Activated CD8-positive, alpha-beta memory T cell treated with anti-CD3 and anti-CD28 coated beads, Interleukin-2, amount 50 U/mL, for 24 hours (primary cell): ENCODE measurements around the gene MKRN1.
"Not testable (repeated sequence)": the region's sequence is repeated elsewhere in the genome, so short reads cannot be mapped to it uniquely, and the experiment has no call there.

ENCODE experiments used
- DNase-seq: peaks from one replicate; pipeline ENCODE4 v3.0.0-alpha.2; 2020; ENCODE audit errors: extremely low read depth

Gene MKRN1, protein sequence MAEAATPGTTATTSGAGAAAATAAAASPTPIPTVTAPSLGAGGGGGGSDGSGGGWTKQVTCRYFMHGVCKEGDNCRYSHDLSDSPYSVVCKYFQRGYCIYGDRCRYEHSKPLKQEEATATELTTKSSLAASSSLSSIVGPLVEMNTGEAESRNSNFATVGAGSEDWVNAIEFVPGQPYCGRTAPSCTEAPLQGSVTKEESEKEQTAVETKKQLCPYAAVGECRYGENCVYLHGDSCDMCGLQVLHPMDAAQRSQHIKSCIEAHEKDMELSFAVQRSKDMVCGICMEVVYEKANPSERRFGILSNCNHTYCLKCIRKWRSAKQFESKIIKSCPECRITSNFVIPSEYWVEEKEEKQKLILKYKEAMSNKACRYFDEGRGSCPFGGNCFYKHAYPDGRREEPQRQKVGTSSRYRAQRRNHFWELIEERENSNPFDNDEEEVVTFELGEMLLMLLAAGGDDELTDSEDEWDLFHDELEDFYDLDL

DNA sequence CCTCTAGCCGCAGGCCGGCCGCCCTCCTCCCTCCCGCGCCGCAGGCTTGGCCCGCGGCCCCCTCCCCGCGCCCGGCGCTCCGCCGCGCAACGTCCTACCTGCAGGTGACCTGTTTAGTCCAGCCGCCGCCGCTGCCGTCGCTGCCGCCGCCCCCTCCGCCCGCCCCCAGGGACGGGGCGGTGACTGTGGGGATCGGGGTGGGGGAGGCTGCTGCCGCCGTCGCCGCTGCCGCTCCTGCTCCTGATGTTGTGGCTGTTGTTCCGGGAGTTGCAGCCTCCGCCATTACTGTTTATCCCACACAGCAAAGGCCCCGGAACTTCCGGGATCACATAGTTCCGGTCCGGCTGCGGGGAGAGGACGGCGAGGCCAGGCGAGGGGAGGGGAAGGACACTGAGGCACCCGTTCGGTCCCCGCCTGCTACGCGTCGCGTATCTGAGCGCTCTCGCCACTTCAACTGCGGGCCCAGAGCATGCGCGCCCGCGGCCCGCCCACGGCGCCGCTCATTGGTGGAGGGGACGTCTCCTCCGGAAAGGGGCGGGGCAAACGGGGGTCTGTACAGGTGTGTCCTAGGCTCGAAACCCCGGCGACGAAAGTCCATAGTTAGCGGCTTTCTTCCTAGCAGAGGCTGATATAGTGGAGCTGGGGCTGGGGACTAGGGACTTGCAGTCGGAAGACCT lies at the start of gene MKRN1:
Gene MKRN1 (minus strand): TSS at position 444 of the 677 bp plus-strand sequence. CDS start 161 bp downstream, at position 283.
- peak; percentile 80 for DNase-seq

DNA sequence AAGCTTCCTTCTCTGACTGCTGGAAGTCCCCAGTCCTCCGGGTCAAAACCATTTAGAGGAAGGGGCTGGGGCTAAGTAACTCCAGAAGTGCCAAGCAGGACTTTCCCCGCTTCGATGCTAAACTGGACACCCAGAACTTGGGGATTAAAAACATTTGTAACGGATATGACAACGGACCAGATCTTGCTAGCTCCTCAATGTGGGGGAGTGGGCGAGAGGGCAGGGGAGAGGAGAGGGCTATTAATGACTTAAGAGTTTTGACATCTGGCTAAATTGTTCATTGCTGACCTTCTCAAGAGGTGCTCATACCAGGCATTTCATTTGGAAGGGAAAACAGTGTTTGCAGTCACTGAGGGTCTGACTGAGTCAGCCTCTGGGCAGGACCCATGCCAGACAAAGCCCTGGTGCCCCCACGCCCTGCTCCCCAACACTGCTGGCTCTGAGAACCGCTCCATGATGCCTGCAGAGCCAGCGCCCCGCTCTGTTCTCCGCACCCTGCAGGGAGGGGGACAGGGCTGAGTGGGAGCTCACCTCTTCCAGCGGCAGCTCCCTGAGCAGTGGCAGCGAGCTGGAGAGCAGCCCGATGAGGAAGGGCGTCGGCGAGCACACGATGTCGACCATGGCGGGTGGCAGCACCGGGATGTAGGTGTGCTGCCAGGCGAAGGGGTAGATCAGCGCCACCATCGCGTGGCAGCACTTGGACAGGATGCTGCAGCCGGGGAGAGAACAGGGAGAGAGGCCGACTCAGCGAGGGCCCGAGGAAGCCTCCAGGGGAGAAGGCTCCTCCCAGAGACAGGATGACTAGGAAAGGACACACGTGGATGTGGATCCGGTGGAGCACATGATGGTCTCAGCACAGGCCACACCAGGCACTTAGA lies 47.7 kb upstream of the MKRN1 start:
- no peak for DNase-seq

DNA sequence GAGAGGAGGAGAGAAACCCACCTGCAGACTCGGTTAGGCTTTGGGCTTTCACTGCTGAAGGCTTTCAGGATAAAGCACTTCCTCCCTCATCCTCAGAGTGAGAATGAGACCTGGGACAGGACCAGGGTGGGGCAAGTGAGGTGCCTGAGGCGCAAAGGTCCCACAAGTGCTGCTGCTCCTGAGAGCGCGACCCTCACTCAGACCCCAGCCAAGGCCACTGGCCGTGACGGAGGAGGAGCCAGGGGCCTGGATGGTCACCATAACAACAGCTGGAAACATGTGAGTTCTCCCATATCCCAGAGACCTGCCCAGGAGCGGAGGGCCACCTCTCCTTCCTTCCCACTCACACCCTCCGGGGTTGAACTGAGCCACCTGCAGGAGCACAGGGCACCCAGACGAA lies 46.9 kb upstream of the MKRN1 start:
- DNase-seq: no peak

DNA sequence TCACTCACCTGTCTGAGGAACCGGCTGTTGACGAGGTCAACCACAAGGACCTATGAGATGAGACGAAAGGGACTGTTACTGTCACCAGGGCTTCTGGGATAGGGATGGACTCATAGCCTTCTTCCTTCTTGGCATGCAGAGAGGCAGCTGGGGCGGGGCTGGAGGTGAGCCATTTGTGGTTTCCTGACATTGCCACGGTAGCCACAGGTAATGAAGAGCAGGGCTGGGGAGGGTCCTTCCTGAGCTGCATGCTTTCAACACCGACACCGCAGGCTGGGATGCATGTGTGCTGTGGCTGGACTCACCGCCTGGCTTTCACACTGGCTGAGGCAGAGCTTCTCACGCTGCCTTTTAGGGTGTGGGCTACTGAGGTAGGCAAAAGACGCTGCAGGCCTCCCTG lies 46.4 kb upstream of the MKRN1 start:
- no peak for DNase-seq

DNA sequence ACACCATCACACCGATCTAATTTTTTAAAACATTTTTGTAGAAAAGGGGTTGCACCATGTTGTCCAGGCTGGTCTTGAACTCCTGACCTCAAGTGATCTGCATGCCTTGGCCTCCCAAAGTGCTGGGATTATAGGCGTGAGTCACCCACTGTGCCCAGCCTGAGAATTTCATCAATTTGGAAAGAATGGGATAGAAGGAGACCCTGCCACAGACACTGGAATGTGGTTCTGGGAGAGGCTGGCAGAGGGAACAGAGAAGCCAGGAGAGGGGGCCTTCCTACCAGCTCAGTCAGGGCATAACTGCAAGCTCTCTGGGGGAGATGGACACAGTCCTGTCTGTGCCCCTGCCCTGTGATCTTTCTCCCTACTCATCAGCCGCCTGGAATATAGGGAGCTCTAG lies 42.1 kb upstream of the MKRN1 start:
- DNase-seq: no peak

DNA sequence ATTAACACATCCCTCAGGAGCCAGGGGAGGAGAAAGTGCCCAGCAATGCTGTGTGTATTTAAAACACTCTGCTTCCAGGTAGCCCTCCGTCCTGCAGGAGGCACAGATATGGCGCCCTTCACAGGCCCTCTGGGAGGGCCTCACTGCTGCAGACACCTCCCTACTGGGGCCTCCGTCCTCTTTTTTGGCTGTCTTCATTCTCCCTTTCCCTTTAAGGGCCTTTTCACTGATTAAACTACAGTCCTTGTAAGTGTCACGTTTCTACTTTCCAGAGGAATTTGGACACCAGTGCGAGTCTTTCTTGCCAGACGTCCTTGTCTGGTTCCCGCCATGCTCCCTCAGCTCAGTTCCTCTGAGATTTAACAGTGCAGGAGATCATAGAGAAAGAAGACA lies 39.7 kb upstream of the MKRN1 start:
- DNase-seq: no peak

DNA sequence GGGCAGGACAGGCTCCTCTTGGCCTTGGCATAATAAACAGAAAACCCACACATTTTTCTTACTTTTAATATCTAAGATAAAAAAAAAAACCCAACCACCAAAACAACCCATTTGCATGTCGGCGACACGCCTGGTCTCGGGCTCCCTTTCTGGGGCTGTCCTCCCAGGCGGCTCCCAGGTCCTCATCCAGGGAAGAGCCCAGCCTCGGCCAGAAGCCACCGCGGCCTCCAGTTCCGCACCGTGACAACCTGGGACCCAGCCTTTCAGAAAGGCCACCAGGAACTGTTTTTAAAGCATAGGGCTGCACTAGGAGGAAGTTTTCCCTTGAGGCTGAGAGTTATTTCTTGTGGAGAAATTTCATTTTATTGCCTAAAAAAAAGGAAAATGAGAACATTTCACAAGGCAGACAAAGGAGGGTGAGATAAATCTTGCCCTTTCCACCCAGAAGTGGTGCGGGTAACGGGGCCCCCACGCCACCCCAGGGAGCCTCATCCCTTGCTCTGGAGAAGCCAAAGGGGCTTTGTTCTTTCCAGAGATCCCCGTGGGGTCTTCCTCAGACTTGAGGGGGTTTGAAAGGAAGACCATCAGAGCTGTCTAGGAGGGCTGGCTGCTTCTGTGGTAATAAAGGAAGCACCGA lies 39.2 kb upstream of the MKRN1 start:
- DNase-seq: no peak

DNA sequence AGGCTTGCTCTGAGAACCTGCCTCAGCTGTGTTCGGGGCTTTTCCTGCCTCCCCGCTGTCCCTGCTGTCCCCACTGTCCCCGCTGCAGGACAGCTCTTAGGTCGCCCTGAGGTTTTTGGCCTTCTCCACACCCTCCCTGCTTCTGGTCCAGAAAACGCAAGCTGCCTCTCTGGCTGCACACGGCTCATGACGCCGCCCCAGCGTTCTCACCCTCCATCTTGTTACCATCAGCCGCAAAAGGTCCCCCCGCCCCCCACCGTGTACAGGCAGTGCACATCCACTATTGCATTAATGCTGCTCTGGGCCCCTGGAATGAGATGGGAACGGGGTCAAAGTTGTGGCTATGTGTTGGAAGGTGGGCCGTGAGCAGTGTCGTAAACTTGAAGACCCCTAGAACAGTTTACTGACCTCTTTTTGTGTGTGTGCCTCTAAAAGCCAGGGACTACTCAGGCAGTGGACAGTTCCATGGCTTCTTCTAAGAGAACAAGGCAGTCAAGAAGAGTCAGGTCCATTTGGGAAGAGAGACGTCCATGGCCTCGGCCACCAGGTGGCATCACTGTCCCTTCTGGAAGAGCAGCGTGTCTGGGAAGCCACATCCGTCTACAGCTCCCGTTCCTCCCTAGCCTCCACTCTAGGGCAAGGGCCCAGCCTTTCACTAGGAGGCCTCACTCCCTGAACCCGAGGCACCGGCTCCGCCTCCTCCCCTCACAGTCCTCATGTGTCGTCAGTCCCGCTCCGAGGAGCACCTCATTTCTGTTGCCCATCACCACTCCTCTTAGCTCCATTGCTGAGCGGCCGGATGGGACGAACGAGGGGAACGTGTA lies 38.5 kb upstream of the MKRN1 start:
- peak; percentile 43 for DNase-seq

DNA sequence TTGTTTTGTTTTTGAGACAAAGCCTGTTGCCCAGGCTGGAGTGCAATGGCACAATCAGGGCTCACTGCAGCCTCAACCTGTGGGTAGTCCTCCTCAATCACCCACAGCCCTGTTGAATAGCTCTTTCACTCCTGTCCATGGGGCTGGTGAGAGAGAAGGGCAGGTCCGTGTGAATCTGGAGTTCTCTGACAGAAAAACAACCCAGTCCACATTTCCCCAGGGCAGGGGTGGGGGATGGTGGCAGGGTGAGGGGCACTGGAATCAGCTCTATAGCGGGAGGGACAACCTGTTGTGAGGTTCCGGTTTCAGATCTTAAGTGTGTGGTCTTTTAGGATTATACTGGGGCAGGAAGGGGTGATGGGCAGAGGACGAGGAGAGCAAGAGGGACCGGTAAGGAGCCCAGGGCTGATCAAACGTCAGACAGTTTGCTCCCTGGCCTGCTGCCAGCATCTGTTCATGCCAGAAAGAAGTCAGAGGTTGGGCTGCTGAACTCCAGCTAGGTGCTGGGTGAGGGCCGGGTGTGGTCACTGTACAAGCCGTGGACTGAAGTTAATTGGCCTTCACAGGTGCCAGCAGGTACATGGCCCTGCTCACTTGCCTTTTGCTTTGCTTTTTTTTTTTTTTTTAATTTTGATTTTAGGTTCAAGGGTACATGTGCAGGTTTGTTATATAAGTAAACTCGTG lies 33.2 kb upstream of the MKRN1 start:
- no peak for DNase-seq

DNA sequence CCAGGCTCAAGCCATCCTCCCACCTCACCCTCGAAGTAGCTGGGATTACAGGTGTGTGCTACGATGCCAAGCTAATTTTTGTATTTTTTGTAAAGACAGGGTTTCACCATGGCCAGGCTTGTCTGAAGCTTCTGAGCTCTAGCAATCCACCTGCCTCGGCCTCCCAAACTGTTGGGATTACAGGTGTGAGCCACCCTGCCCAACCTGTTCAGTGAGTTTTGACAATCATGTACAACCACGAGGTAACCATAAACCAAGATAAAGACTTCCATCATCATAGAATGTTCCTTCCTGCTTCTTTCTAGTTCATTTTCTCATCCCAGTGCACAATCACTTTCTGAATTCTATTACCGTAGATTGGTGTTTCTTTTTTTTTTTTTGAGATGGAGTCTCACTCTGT lies 30.5 kb upstream of the MKRN1 start:
- no peak for DNase-seq

DNA sequence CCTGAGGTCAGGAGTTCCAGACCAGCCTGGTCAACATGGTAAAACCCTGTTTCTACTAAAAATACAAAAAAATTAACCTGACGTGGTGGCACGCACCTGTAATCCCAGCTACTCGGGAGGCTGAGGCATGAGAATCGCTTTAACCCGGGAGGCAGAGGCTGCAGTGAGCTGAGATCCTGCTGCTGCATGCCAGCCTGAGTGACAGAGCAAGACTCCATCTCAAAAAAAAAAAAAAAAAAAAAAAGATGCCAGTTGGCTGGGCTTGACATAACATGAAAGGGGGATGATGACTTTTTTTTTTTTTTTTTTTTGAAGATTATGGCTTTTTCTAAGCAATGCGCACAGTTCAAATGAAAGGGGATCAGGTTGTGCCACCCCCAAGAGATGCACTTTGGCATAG lies 28.3 kb upstream of the MKRN1 start:
- not testable (repeated sequence) for DNase-seq

DNA sequence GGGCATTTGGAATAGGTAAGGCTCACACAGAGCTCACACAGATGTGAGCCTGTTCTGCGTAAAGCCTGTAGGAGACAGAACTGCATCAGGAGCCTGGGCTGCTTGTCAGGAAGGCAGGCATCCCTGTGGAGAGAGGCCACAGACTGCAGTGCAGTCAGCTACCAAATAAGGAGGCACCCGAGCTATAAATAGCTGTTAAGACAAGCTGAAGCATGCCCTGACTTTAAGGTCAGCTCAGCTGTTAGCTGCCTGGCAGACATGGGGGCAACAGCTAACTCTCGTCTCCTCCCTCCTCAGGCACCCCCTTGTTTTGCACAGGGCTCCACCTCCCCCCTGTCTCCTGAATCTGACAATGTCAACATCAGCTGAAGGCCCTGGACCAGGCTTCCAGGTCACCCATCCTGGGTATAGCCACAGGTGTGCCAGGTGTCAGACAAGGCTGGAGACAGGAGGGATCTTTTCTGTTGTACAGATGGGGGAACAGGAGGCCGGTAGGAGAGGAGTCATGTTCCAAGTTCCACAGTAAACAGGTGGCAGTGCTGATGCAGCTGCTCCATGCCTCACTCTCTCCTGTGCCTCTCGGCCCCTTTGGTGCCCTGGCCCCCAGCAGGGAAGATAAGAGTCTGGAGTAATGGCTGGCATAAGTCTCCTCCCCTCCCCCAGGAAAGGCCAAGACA lies 27.6 kb upstream of the MKRN1 start:
- DNase-seq: no peak

DNA sequence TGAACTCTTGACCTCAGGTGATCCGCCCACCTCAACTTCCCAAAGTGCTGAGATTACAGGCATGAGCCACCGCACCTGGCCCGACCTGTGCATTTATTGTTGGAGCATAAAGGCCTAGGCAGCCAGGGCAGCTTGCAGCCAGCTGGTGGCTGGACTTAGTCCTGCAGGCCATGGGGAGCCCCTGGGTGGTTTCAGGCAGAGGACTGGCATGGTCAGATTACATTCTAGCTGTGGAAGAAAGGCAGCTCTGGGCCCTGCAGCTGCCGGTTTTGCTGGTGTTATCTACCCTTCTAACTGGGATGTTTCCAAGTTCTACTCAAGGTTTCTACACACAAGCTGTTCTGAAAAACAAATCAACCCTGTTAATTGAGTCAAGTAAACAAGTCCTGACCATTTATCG lies 22.7 kb upstream of the MKRN1 start:
- no peak for DNase-seq

DNA sequence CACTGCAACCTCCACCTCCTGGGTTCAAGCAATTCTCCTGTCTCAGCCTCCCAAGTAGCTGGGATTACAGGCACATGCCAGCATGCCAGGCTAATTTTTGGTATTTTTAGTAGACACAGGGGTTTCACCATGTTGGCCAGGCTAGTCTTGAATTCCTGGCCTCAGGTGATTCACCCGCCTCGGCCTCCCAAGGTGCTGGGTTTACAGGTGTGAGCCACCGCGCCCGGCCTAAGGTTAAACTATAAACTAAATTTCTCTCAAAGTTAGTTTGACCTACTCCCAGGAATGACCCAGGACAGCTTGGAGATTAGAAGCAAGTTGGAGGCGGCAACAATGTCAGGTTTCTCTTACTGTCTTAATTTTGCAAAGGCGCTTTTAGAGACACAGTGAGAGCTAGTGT lies 18.5 kb upstream of the MKRN1 start:
- DNase-seq: not testable (repeated sequence)

DNA sequence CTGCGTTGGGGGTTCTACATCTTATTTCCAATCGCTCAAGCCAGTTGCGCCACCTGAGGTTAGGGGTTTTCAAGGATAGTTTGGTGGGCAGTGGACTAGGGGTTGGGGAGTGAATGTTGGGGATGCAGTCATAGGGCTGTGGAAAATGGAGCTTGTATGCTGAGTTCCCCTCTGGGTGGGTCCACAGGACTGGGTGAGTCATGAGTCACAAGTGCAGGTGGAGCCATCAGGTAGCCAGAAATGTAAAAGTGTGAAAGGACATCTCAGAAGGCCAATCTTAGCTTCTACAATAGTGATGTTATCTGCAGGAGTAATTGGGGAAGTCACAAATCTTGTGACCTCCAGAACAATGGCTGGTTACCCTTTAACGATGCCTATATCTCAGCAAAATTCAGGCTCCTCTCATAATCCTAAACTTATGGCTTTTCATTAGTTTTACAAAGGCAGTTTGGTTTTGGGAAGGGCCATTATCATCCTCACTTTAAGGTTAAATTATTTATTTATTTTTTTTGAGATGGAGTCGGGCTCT lies 18.0 kb upstream of the MKRN1 start:
- no peak for DNase-seq

DNA sequence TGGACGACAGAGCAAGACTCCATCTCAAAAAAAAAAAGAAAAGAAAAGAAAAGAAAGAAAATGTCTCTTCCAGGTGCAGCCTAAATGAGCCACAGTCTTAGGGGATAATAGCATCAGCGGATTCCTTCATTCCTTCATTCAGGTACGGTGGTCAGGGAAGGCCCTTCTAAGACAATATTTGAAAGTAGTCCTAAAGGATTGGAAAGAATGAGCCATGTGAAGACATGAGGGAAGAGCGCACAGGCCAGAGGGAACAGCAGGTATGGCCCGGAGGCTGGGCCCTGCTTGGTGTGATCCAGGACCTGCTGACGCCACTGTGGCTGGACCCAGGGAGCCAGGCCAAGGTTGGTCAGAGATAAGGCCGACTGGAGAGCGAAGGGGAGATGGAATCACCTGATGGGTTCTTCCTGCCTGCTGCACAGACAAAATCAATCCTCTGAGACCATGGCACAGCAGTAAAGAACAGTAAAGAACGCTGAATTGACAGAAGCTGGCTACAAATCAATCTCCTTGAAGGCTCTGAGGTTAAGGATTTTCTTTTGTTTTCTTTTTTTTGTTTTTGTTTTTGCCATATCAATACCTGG lies 16.3 kb upstream of the MKRN1 start:
- DNase-seq: no peak

DNA sequence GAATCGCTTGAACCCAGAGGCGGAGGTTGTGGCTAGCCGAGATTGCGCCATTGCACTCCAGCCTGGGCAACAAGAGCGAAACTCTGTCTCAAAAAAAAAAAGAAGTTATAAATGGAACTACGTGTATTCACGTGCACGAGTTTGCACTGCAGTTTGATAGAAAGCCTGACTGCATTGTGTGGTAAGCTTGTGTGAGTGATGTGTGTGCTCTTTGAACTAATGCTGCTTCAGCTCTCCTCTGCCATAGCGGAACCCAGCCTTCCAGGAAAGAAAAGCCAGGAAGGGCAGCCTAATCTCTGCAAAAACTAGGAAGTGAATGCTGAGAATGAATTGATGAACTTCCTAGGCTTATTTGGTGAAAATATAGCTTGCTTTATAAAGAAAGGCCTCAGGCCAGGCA lies 15.6 kb upstream of the MKRN1 start:
- DNase-seq: no peak

DNA sequence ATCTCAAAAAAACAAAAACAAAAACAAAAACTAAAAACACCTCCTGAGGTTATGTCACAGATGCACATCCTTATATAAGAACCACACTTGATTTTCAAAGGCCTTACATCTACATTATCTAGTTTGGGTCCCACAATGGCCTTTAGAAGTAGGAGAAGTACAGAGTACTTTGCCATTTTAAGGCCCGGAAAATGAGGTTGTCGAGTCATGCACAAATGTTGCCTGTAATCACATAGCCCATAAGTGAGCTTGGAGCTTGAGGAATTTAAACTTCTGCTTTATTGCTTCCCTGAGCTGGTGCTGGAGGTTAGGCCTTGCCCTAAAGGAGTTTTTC lies 9.7 kb upstream of the MKRN1 start:
- no peak for DNase-seq
